IPS-NIHi11 (cell line): ENCODE data around the gene A2ML1.
"Not testable (repeated sequence)": the region's sequence is repeated elsewhere in the genome, so short reads cannot be mapped to it uniquely, and the experiment has no call there.

Source experiments
- DNase-seq: peaks from one replicate; pipeline ENCODE4 v3.0.0; 2012; ENCODE audit warnings: mixed read lengths, low spot score

A2ML1 gene

DNA sequence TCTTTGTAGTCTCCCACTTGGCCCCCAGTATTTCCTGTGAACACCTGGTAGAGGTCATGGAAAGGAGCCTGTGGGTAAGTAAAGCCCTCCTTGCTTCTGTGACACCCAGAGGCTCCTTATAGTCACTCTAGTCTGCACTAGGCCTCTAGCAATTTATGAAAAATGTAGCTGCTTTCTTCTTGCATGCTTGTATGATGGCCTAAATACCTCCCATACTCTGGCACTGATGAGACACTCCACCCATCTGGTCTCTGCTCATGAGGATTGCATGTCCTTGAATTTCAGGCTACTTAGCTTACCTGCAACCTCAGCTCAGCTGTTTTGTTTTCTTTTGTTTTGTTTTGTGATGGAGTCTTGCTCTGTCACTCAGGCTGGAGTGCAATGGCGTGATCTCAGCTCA lies 4.6 kb upstream of the A2ML1 start:
- DNase-seq: no peak

DNA sequence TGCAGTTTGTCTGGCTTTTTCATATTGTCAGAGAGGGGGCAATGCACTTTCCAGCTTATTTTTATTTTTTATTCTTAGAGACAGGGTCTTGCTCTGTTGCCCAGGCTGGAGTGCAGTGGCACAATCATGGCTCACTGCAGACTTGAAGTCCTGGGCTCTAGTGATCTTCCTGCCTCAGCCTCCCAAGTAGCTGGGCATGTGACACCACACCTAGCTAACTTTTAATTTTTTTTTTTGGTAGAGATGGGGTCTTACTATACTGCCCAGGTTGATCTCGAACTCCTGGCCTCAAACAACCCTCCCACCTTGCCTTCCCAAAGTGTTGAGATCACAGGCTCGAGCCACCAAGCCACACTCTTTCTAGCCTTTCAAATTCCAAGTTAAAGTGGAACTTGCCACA lies 3.9 kb upstream of the A2ML1 start:
- DNase-seq: no peak

DNA sequence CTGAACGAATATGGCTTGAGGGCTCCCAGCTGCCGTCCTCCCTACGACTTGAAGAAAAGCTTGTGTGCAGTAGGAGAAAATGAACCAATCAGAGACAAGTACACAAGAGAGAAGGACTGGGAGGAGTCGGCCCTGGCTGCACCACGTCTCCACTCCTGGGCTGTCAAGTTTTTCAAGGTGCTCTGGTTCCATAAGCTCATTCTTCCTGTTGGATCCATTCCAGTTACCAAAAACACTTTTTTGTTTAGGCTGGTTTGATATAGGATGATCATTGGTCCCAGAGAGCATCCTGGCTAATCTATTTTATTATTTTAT lies 2.8 kb upstream of the A2ML1 start:
- peak; percentile 66 for DNase-seq

DNA sequence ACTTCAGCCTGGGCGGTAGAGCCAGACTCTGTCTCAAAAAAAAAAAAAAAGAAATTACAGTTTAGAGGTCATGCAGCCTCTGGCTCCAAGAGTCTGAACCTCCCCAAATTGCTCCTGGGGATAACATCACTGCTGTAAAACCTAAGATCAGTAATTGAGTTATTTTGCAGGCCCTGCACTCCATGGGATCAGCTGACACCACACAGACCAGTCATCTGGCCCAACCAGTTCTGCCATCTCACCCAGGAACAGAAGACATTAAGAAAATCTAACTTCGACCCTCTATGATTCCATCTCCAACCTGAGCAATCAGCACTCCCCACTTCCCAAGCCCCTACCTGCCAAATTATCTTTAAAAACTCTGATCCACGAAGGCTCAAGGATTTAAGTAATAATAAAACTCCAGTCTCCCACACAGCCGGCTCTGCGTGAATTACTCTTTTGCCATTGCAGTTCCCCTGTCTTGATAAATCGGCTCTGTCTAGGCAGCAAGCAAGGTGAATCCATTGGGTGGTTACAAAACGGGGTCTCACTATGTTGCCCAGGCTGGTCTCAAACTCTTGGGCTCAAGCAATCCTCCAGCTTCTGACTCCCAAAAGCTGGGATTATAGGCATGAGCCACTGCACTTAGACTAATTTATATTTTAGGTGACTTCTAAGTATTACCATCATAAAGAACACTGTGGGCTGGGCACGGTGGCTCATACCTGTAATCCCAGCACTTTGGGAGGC lies 1.6 kb upstream of the A2ML1 start:
- DNase-seq: not testable (repeated sequence)

DNA sequence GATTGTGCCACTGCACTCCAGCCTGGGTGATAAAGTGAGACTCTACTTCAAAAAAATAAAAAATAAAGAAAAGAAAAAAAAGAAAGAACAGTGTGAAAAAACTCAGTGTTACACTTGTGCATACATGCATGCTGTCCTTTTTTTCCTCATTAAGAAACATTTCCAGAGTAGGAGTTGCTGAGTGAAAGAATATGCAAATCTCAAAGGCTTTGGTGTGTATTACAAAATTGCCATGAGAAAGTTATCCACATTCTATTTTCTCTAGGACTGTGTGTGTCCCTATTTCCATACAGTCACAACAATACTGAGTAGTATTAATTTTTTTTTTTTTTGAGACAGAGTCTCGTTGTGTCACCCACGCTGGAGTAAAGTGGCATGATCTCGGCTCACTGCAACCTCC lies 830 bp upstream of the A2ML1 start:
- no peak for DNase-seq

DNA sequence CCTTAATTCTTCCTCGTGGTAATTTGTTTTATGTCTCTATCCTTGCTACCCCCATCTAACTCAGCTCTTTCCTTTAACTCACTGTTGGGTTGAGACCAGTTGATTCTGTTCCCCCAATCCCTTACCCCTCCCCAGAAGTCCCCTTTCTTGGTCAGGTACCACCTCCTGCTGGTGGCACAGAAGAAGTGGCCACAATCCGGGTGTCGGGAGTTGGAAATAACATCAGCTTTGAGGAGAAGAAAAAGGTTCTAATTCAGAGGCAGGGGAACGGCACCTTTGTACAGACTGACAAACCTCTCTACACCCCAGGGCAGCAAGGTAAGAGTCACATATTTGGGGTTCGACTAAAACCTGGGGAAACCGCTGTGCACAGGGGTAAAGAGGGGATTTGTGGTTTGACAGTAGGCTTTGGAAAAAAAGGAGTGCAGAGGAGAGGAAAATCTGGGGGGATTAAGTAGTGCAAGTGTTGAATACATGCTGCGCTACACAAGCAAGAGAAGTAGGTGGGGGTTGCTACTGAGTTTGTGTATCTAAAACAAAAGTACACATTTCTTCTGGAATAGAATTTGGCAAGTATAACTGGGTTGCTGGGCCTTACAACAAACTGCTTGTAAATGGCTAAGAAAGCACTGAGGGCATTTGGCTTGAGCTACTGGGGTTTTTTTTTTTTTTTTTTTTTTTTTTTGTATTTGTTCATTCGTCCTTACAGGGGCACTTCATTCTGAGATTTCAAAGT lies 1.3 kb downstream of the A2ML1 start:
- peak; percentile 74 for DNase-seq

DNA sequence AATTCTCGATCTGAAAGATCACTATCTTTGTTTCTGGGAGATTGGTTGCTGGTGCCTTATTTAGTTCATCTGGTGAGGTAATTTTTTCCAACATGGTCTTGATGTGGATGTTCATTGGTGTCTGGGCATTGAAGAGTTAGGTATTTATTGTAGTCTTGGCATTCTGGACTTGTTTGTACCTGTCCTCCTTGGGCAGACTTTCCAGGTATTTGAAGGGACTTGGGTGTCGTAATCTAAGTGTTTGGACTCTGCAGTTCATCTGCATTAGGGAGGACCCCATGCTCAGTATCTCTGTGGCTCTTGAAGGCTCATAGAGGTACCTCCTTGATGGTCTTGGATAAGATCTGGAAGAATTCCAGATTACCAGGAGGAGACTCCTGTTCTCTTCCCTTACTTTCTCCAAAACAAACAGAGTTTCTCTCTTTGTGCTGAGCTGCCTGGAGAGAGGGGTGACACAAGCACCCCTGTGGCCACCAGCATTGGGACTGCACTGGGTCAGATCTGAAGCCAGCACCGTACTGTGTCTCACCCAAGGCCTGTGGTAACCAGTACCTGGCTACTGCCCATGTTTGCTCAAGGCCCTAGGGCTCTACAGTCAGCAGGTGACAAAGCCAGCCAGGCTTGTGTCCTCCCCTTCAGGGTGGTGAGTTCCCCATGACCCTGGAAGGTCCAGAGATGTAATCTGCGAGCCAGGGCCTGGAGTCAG lies 5.3 kb downstream of the A2ML1 start:
- DNase-seq: no peak

DNA sequence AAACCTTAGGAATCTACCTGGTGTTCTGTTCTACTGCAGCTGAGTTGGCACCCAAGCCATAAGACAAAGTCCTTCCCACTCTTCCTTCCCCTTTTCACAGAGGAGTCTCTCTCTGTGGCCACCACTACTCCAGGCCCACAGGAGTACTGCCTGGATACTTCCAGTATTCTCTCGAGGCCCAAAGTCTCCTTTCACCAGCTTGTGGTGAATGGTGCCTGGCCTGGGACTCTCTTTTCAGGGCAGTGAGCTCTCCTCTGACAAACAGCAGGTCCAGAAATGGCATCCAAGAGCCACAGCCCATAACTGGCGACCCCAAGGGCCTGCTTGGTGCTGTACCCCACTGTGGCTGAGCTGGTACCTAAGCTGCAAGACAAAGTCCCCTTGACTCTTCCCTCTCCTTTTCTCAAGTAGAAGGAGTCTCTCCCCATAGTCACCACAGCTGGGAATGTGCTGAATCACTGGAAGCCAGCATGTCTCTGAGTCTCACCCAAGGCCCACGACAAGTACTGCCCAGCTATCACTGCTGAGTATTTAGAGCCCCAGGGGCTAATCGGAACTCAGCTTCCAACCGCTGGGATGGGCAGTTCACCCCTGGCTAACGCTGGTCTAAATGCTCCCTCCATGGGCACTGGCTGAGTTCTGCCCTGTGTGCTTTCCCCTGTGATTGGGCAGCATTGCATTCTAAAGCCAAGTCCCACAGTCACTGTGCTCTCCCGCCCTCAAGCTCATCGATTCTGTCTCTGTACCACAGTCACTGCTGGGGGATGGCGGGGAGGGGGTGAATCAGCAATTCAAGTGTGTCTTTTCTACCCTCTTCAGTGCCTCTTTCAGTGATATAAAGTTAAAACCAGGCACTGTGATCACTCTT lies 6.1 kb downstream of the A2ML1 start:
- DNase-seq: no peak

DNA sequence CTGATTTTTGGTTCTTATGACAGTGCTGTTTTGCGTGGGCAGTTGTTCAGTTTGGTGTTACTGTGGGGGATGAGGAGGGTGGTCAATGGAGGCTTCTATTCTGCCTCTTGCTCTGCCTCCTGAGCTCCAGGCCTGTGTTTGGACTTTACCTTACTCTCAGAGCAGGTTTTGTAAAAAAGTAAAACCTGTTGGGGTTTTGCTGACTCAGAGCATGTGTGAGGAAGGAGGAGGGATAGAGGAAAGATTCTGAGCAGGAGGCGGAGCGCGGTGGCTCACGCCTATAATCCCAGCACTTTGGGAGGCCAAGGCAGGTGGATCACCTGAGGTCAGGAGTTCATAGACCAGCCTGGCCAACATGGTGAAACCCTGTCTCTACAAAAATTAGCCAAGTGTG lies 6.7 kb downstream of the A2ML1 start:
- DNase-seq: no peak

DNA sequence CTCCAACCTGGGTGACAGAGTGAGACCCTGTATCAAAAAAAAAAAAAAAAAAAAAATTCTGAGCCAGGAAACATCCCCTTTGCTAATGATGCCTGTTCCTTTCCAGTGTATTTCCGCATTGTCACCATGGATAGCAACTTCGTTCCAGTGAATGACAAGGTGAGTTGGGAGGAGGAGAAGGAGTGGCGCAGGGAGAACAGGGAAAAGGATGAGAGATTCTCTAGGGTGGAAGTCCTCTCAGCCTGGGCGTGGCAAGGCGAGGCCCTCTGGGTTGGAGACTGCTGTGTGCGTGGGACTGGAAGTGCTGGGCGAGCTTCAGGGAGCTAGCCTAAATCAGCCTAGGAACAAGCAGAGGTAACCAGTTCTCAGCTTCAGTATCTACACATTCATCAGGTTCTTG lies 7.2 kb downstream of the A2ML1 start:
- DNase-seq: no peak

DNA sequence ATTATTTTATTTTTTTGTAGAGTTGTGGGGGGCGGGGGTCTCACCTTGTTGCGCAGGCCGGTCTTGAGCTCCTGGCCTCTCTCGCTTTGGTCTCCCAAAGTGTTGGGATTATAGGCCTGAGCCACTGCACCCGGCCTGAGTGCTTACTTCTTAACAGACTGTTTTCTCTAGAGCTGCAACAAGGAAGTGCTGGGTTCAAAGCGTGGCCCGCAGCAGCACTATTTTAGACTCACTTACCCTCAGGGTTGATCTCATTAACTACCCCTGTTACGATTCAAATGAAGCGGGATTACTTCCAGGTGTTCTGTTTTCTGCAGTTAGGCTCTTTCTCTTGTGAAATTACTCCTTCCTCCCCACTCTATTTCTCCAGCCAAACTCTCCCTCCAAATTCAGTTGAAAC lies 8.7 kb downstream of the A2ML1 start:
- no peak for DNase-seq

DNA sequence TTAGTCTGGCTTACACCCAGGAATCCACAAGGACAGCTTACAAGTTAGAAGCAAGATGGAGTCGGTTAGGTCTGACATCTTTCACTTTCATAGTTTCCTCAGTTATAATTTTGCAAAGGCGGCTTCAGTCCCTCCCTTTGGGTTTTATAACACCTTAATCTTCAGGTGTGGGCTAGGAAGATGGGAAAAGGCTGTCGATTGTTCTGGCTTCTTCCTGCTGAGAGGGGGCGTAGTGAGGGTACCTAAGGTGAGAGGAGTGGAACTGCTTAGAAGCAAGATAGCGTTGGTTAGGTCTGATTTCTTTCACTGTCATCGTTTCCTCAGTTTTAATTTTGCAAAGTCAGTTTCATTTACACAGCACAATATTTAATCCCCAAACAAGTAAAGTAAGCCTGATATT lies 10.1 kb downstream of the A2ML1 start:
- DNase-seq: no peak

DNA sequence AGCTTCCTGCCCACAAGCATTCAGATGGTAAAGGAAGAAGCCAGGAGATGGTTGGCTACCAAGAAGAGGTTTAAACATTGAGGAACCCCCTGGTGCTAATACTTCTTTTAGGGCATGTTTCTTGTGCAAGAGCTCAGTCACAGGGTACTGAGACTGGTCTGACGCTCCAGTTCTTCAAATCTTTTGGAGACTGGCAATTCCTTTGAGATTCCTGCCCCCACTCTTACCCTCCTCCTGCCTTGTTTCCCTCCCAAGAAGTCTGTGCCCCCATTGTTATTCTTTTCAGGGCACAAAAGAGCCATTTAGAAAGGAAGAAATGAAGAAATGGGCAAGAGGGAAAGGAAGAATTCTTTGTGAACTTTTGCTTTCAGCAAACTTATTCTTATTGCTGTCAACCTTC lies 11.8 kb downstream of the A2ML1 start:
- no peak for DNase-seq

DNA sequence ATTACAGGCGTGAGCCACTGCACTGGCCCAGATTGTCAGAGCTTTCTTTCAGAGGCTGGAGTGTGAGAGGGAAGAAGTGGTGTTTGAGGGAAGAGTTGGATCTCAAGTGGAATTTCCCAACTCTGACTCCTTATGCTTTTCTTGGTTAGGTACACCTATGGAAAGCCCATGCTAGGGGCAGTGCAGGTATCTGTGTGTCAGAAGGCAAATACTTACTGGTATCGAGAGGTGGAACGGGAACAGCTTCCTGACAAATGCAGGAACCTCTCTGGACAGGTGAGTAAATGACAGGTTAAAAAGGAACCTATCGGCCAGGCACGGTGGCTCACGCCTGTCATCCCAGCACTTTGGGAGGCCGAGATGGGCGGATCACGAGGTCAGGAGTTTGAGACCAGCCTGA lies 14.9 kb downstream of the A2ML1 start:
- no peak for DNase-seq

DNA sequence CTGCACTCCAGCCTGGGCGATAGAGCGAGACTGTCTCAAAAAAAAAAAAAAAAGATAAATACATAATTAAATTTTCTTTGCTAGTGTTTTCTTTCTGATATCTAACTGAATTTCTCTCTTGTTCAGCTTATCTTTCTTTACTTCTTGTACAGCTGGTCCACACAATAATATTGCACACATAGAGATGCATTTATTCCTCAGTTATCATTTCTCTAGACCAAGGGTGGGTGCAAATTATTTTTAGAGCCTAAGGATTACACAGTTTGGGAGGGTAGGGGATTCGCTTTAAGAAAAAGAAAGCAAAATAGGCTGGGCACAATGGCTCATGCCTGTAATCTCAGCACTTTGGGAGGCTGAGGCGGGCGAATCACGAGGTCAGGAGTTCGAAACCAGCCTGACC lies 17.9 kb downstream of the A2ML1 start:
- no peak for DNase-seq

DNA sequence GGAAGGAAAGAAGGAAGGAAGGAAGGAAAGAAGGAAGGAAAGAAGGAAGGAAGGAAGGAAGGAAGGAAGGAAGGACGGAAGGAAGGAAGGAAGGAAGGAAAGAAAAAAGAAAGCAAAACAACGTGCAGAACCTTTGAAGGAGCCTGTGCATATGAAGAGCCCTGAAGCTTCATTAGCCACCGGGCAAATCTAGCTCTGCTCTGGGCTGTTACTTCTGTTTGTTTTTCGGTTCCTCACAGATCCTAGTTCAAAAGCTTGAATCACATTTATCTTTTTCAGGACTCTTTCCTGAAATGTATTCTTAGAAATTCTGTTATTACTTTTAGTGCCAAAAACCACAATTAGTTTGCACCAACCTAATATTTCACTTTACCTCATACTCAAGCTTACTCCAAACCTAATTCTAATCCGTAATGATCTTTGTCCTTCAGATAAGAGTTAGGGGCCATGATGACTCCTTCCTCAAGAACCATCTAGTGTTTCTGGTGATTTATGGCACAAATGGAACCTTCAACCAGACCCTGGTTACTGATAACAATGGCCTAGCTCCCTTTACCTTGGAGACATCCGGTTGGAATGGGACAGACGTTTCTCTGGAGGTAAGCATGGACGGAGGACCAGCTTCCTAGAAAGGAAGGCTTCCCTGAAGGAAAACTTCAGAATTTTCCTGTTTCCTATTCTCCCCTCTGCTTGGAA lies 18.7 kb downstream of the A2ML1 start:
- no peak for DNase-seq

DNA sequence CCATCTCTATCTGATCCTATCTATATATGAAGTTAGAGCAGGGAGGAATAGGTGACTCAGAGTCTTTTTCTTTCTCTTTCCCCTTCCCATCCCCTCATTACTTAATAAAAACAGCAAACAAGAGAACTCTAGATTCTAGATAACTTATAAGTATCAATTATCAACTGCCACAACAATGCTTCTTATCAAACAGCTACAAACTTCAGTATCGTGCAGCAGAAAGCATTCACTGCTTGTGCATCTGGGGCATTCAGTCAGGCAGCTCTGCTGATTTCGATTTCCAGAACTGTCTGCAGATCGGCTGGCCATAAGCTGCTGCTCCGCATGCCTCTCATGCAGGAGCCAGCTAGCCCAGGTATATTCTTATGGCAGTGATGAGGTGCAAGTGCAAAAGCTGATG lies 19.4 kb downstream of the A2ML1 start:
- DNase-seq: no peak

DNA sequence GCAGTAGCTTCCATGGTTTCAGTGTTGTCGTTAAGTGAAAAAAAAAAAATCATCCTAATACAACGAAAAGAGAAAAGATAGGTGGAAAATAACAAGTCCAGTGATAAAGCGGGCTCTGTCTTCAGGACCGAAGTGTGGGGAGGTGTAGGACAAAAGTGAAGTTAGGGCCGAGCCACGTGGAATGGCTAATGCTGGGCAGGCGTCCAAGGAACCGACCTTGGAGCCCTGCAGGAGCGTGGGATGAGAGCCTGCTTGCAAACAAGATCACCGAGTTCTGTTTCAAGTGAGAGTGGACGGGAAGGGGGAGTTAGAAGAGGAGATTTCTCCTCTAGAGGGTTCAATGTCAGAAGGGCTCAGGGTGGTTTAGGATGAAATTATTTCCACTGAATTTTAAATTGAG lies 22.2 kb downstream of the A2ML1 start:
- DNase-seq: no peak

DNA sequence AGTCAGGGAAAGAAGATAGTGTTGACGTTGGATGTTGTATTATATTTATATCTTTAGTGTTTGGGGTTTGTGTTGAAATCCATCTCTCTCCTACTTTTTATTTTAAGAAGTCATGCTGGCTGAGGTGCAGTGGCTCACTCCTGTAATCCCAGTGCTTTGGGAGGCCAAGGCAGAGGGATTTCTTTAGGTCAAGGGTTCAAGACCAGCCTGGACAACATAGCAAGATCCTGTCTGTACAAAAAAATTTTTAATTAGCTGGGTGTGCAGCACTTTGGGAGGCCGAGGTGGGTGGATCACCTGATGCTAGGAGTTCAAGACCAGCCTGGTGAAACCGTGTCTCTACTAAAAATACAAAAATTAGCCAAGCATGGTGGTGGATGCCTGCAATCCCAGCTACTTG lies 23.9 kb downstream of the A2ML1 start:
- no peak for DNase-seq

DNA sequence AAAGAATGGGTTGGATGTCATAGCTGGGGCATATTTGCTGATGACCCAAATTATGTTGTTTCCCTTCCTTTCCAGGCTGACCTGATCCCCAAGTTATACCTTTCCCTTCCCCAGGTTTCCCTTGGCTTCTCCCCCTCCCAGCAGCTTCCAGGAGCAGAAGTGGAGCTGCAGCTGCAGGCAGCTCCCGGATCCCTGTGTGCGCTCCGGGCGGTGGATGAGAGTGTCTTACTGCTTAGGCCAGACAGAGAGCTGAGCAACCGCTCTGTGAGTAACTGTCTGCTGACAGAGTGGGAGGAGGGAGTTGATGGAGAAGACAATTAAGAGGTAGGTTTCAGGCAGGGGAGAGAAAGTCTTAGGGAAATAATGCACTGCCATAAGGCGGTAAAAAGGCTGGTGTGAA lies 25.0 kb downstream of the A2ML1 start:
- no peak for DNase-seq

DNA sequence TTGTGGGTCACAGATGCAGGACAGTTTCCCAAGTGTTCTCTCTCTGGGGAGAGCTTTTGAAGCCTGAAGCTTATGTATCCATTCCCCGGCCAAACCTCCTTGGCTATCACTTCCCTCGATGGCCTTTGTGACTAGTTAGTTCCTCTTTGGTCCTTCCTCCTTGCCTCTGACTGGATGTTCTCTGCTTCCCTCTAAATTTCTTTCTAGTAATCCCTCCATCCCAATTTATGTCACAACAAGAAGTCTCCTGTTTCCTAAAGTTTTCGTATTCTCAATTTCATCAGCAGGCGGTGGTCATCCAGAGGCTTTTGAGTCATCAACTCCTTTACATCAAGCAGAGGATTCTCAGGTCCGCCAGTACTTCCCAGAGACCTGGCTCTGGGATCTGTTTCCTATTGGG lies 27.5 kb downstream of the A2ML1 start:
- DNase-seq: no peak

DNA sequence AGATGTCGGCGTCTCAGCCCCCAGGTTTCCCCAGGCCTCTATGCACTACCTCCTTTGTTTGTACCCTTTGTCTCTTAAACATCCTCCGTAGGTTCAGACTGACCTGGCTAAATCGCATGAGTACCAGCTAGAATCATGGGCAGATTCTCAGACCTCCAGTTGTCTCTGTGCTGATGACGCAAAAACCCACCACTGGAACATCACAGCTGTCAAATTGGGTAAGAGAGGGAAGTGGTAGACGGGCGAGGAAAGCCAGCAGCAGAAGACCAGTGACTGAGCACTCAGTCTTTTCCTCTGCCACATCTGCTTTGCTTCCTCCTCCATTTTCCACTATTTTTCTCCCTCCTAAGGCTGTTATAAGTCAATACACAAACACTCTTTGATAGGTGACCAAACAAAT lies 29.7 kb downstream of the A2ML1 start:
- no peak for DNase-seq
